IMR-90 (cell line): Measurements from ENCODE around the gene LGMN. TPM values are rescaled to one million over a fixed set of nuclear protein-coding genes. Genes with fewer than 3 reads are reported as not detected.
A peak's percentile ranks its signal among the peaks of the same experiment; 100 is the strongest.
"Not testable (repeated sequence)": the region's sequence is repeated elsewhere in the genome, so short reads cannot be mapped to it uniquely, and the experiment has no call there.

Experiments
- ATAC-seq: fragments of 200-7000 bp; cut with Tn5 transposase; 2 replicates; pipeline ENCODE4 v1.9.1; 2020; ENCODE audit warnings: low read depth, mild to moderate bottlenecking, moderate library complexity
- BruUV-seq: library from RNA; stranded (reverse); fragments of 400-500 nt; replicated peaks from 2 replicates; lab custom pipeline; 2021; lab: Mats Ljungman, UMichigan
- CTCF ChIA-PET: fragments of 300-600 bp; formaldehyde crosslinking; extraction: SDS; loops from one replicate; lab custom pipeline; 2021; ENCODE audit warnings: antibody characterized with exemption; lab: Yijun Ruan, JAX
- POLR2A ChIA-PET: fragments of 300-600 bp; sonication (Branson Sonifier 250); formaldehyde crosslinking; loops from one replicate; lab custom pipeline; 2022; ENCODE audit warnings: antibody characterized with exemption; ENCODE audit not compliant: unreplicated experiment; lab: Charles Lee
- DNase-seq: peaks from one replicate; pipeline ENCODE4 v3.0.0; 2013
- H2AFZ ChIP-seq: replicated peaks from 2 replicates; pipeline ENCODE3; 2013; ENCODE audit warnings: low read length, mild to moderate bottlenecking; ENCODE audit not compliant: poor library complexity
- H2AK5ac ChIP-seq: 2 replicates; pipeline ENCODE4 v1.6.1; 2013; ENCODE audit warnings: low read depth, low read length, inconsistent platforms
- H2AK9ac ChIP-seq: replicated peaks from 2 replicates; pipeline ENCODE3; 2013; ENCODE audit warnings: mild to moderate bottlenecking, low read depth, low read length, moderate library complexity; ENCODE audit not compliant: poor library complexity
- H2BK120ac ChIP-seq: 2 replicates; pipeline ENCODE4 v1.6.1; 2013; ENCODE audit warnings: low read depth, low read length, inconsistent platforms
- H2BK15ac ChIP-seq: 3 replicates; pipeline ENCODE4 v1.6.1; 2013; ENCODE audit warnings: low read depth, low read length, inconsistent platforms
- H2BK20ac ChIP-seq: 2 replicates; pipeline ENCODE4 v1.6.1; 2013; ENCODE audit warnings: low read depth, mild to moderate bottlenecking, inconsistent platforms, low read length, moderate library complexity
- H2BK5ac ChIP-seq: 2 replicates; pipeline ENCODE4 v1.6.1; 2013; ENCODE audit warnings: mild to moderate bottlenecking, low read depth, low read length, inconsistent platforms; ENCODE audit not compliant: poor library complexity, severe bottlenecking
- H3K14ac ChIP-seq: replicated peaks from 2 replicates; pipeline ENCODE4 v1.6.1; 2013; ENCODE audit warnings: low read depth, low read length, inconsistent platforms
- H3K18ac ChIP-seq: 2 replicates; pipeline ENCODE4 v1.6.1; 2013; ENCODE audit warnings: low read depth, low read length, control low read depth
- H3K23ac ChIP-seq: 2 replicates; pipeline ENCODE4 v1.6.1; 2013; ENCODE audit warnings: low read depth, low read length, inconsistent platforms
- H3K27ac ChIP-seq: 2 replicates; pipeline ENCODE4 v1.5.1; 2013; ENCODE audit warnings: mild to moderate bottlenecking, control low read depth, low read length; ENCODE audit not compliant: insufficient read depth
- H3K27me3 ChIP-seq: 2 replicates; pipeline ENCODE4 v1.6.1; 2013; ENCODE audit warnings: low read length; ENCODE audit not compliant: control insufficient read depth, insufficient read depth
- H3K36me3 ChIP-seq: 2 replicates; pipeline ENCODE4 v1.6.1; 2013; ENCODE audit warnings: low read length, mixed read lengths; ENCODE audit not compliant: control insufficient read depth, insufficient read depth
- H3K4ac ChIP-seq: 2 replicates; pipeline ENCODE4 v1.6.1; 2013; ENCODE audit warnings: low read depth, low read length, inconsistent platforms
- H3K4me1 ChIP-seq: 2 replicates; pipeline ENCODE4 v1.6.1; 2013; ENCODE audit warnings: low read length, mixed read lengths; ENCODE audit not compliant: control insufficient read depth, insufficient read depth
- H3K4me2 ChIP-seq: 2 replicates; pipeline ENCODE4 v1.6.1; 2013; ENCODE audit warnings: low read depth, mild to moderate bottlenecking, control low read depth, low read length, moderate library complexity
- H3K4me3 ChIP-seq: 2 replicates; pipeline ENCODE4 v1.5.1; 2013; ENCODE audit warnings: low read depth, mild to moderate bottlenecking, control low read depth, low read length, moderate library complexity; ENCODE audit not compliant: insufficient read depth
- H3K56ac ChIP-seq: 2 replicates; pipeline ENCODE4 v1.6.1; 2013; ENCODE audit warnings: low read length, inconsistent platforms; ENCODE audit not compliant: insufficient read depth; ENCODE audit errors: extremely low read depth
- H3K79me1 ChIP-seq, 2 experiments: 2 replicates each; pipeline ENCODE4 v1.6.1; 2013; ENCODE audit warnings: low read length in 2 of 2, inconsistent platforms in 1 of 2, low read depth in 1 of 2
- H3K9ac ChIP-seq: 2 replicates; pipeline ENCODE4 v1.6.1; 2013; ENCODE audit warnings: low read depth, low read length, control low read depth
- H3K9me1 ChIP-seq: 2 replicates; pipeline ENCODE4 v1.6.1; 2013; ENCODE audit warnings: low read length, inconsistent platforms; ENCODE audit not compliant: insufficient read depth
- H3K9me3 ChIP-seq: 2 replicates; pipeline ENCODE4 v1.6.1; 2013; ENCODE audit warnings: low read length; ENCODE audit not compliant: control insufficient read depth, insufficient read depth
- H4K20me1 ChIP-seq: 2 replicates; pipeline ENCODE4 v1.6.1; 2013; ENCODE audit warnings: low read length, inconsistent platforms; ENCODE audit not compliant: insufficient read depth
- H4K5ac ChIP-seq: 2 replicates; pipeline ENCODE4 v1.6.1; 2013; ENCODE audit warnings: mild to moderate bottlenecking, low read depth, low read length, control low read depth
- H4K8ac ChIP-seq, 2 experiments: 2 replicates each; pipeline ENCODE4 v1.6.1; 2013; ENCODE audit warnings: low read depth in 2 of 2, low read length in 2 of 2, control low read depth in 1 of 2, inconsistent platforms in 1 of 2
- H4K91ac ChIP-seq: 2 replicates; pipeline ENCODE4 v1.6.1; 2013; ENCODE audit warnings: low read depth, low read length, inconsistent platforms; ENCODE audit not compliant: insufficient read depth
- USF2 ChIP-seq: fragments of 150-350 bp; IDR thresholded peaks from 2 replicates; pipeline ENCODE4 v1.6.1; 2017; ENCODE audit warnings: mild to moderate bottlenecking, antibody characterized with exemption, low read length, low read depth
- WGBS, 2 experiments: methylation state at CpG; one replicate each; pipeline versions ENCODE4 v1.1.5 to v1.1.7; 2013; ENCODE audit warnings: missing lambda C conversion rate in 2 of 2; ENCODE audit not compliant: insufficient read length in 1 of 2; ENCODE audit errors: extremely low coverage in 2 of 2; 5-methylcytosine and 5-hydroxymethylcytosine counted together
- dilution Hi-C: fragments of 300-500 bp; cut with HindIII; formaldehyde crosslinking; loops from one replicate; pipeline ENCODE4 v1.14.3; 2018; ENCODE audit warnings: low sequenced_read_pairs; ENCODE audit not compliant: unreplicated experiment
- in situ Hi-C: fragments of 300-500 bp; cut with MboI; formaldehyde crosslinking; loops from 3 replicates; pipeline ENCODE4 v1.14.3; 2019; ENCODE audit warnings: low sequenced_read_pairs, inconsistent platforms, mixed read lengths
- intact Hi-C: fragments of 100-400 bp; cut with micrococcal nuclease; formaldehyde crosslinking; loops from 2 replicates; pipeline ENCODE4 v1.10.0; 2022
- polyA plus RNA-seq, 3 experiments: library from polyadenylated mRNA; depleted of rRNA; stranded (reverse); fragments of >200 nt; gene quantifications; 2 replicates each; pipeline ENCODE4 v1.2.3, GENCODE V29; 2012; ENCODE audit warnings: low replicate concordance in 1 of 3
- total RNA-seq: library from RNA; depleted of rRNA; stranded (reverse); fragments of >200 nt; gene quantifications from 2 replicates; pipeline ENCODE4 v1.2.3, GENCODE V29; 2012

Gene LGMN
- total and polyA plus RNA-seq, 2 of the 4 experiments (the other 2 are of a cell fraction), result 19.2 to 39.3 TPM

DNA sequence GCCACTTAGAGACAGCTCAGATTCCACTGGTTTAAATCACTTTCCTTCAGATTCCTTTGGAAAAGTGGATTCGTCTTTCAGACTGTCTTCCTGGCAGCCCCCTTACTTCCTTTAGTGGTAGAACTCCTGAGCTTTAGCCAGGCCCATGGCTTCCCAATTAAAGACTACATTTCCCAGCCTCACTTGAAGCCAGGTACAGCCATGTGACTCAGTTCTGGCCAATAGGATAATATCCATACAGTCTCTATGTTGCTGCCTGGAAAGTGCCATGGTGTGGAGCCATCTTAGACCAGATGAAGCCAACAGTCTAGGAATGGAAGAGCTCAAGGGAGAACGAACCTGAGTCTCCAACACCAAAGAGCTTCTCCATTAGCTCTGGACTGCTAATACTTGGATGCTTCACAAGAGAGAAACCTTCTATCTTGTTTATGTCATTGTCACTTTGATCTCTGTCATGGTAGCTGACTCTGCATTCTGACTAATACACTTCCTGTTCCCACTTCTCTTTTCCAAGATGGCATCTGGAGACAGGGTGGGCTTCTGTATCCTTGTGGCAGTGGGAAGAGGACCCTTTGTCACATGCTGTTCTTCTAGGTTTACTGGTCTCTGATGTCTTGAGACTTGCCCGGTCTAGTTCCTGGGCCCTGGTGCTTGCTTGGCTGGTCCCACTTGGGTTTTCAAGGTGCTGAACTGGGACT lies 30.6 kb upstream of the LGMN start:
- H3K79me1 ChIP-seq, H3K9me1 ChIP-seq, H3K27ac ChIP-seq, DNase-seq, H3K36me3 ChIP-seq, H3K9me3 ChIP-seq, H4K91ac ChIP-seq, POLR2A ChIA-PET, intact Hi-C loops, H3K14ac ChIP-seq, dilution Hi-C loops, BruUV-seq, H3K56ac ChIP-seq, H3K23ac ChIP-seq, H3K4me2 ChIP-seq, H3K4ac ChIP-seq, H2BK120ac ChIP-seq, H2AK9ac ChIP-seq, H4K5ac ChIP-seq, H3K4me1 ChIP-seq, H2BK5ac ChIP-seq, H2BK15ac ChIP-seq, H3K27me3 ChIP-seq, H4K20me1 ChIP-seq, H2AK5ac ChIP-seq, H3K4me3 ChIP-seq, in situ Hi-C loops, CTCF ChIA-PET, H2AFZ ChIP-seq, H3K18ac ChIP-seq, H4K8ac ChIP-seq, H3K9ac ChIP-seq, H2BK20ac ChIP-seq: not testable (repeated sequence)
- no CpG with 5 or more reads among the region's 3 CpGs for WGBS, 2 experiments
- ATAC-seq, result peak; percentile 45; the same call in 1 of the 2 replicates
- TF ChIP-seq USF2, result peak; percentile 28; the same call in 1 of the 2 replicates

DNA sequence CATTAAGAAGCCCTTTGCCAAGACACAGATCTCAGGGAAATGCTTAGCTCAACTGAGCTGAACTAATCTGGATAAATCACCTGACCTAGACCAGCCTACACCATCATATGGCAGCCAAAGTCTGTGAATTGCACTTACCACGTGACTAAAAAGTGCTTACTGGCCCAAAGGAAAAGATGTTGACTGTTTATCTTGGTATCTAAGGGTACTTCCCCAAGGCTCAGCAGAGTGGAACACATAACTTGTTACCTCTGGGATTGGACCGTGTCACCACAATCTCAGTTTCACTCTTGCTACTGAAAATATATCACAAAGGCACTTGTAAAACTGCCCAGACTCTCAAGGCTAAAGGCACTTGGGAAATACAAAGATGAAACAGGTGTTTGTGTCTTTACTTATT lies 26.9 kb upstream of the LGMN start:
- H4K8ac ChIP-seq, H3K36me3 ChIP-seq, H3K9me1 ChIP-seq, H2BK120ac ChIP-seq, BruUV-seq, H3K9ac ChIP-seq, H3K27ac ChIP-seq, H3K4me2 ChIP-seq, intact Hi-C loops, DNase-seq, H4K91ac ChIP-seq, CTCF ChIA-PET, H4K5ac ChIP-seq, H2AK5ac ChIP-seq, H2BK15ac ChIP-seq, H3K4me3 ChIP-seq, ATAC-seq, H3K56ac ChIP-seq, H4K20me1 ChIP-seq, H3K9me3 ChIP-seq, H2BK20ac ChIP-seq, H2BK5ac ChIP-seq, in situ Hi-C loops, H3K4ac ChIP-seq, H2AK9ac ChIP-seq, H2AFZ ChIP-seq, dilution Hi-C loops, H3K79me1 ChIP-seq, H3K14ac ChIP-seq, POLR2A ChIA-PET, H3K23ac ChIP-seq, H3K18ac ChIP-seq, H3K4me1 ChIP-seq: not testable (repeated sequence)
- WGBS, 2 experiments, result no CpG with 5 or more reads among the region's 2 CpGs
- peaks cover 11% of the 10 kb centered on the region for H3K27me3 ChIP-seq
